ENCODE data around the gene RDH16.
"Not testable (repeated sequence)": the region's sequence is repeated elsewhere in the genome, so short reads cannot be mapped to it uniquely, and the experiment has no call there.

Gene RDH16

GRCh38 chr12:56948881-56949280 is 8.5 kb downstream of the RDH16 start:
- no peak for TF ChIP-seq CTCF (conservative IDR thresholded peaks at IDR 0.05; ENCODE audit: control insufficient read depth, insufficient read depth, low read depth, low read length)
- no peak for DNase-seq (ENCODE audit: low read depth)

GRCh38 chr12:56948457-56948777 is 9.0 kb downstream of the RDH16 start:
- DNase-seq (ENCODE audit: low read depth) = no peak

More at GRCh38 chr12:56948881-56949280, 8.5 kb downstream of the RDH16 start:
- H3K4me3 ChIP-seq (ENCODE audit: control insufficient read depth, low read depth, low read length) = no peak overlapping the region

GRCh38 chr12:56947633-56948456 is 9.6 kb downstream of the RDH16 start:
- no peak for TF ChIP-seq CTCF (conservative IDR thresholded peaks at IDR 0.05; ENCODE audit: control insufficient read depth, insufficient read depth, low read depth, low read length)

More at GRCh38 chr12:56948457-56948777, 9.0 kb downstream of the RDH16 start:
- TF ChIP-seq CTCF (conservative IDR thresholded peaks at IDR 0.05; ENCODE audit: control insufficient read depth, insufficient read depth, low read depth, low read length) = no peak
- H3K4me3 ChIP-seq (ENCODE audit: control insufficient read depth, low read depth, low read length) = no peak overlapping the region

GRCh38 chr12:56943878-56944277 is 13.5 kb downstream of the RDH16 start:
- no peak for TF ChIP-seq CTCF (conservative IDR thresholded peaks at IDR 0.05; ENCODE audit: control insufficient read depth, insufficient read depth, low read depth, low read length)
- DNase-seq (ENCODE audit: low read depth) = no peak
- H3K4me3 ChIP-seq (ENCODE audit: control insufficient read depth, low read depth, low read length) = no peak overlapping the region

More at GRCh38 chr12:56947633-56948456, 9.6 kb downstream of the RDH16 start:
- H3K4me3 ChIP-seq (ENCODE audit: control insufficient read depth, low read depth, low read length) = no peak overlapping the region
- peak; percentile 7 for DNase-seq (ENCODE audit: low read depth)

GRCh38 chr12:56943374-56943773 is 14.0 kb downstream of the RDH16 start:
- DNase-seq (ENCODE audit: low read depth); H3K4me3 ChIP-seq (ENCODE audit: control insufficient read depth, low read depth, low read length): not testable (repeated sequence)

GRCh38 chr12:56941299-56942017 is 15.9 kb downstream of the RDH16 start:
- TF ChIP-seq CTCF (conservative IDR thresholded peaks at IDR 0.05; ENCODE audit: control insufficient read depth, insufficient read depth, low read depth, low read length) = no peak
- DNase-seq (ENCODE audit: low read depth) = peak; percentile 53
- no peak overlapping the region for H3K4me3 ChIP-seq (ENCODE audit: control insufficient read depth, low read depth, low read length)

- DNase-seq (ENCODE audit: low read depth) = not testable (repeated sequence)
Observed at GRCh38 chr12:56940942-56941298, 16.5 kb downstream of the RDH16 start.

More at GRCh38 chr12:56940942-56941298, 16.5 kb downstream of the RDH16 start:
- not testable (repeated sequence) for H3K4me3 ChIP-seq (ENCODE audit: control insufficient read depth, low read depth, low read length)
